ENCODE results near the gene SH2D2A.

SH2D2A gene

GRCh38 chr1:156816561-156817328 is at the start of gene SH2D2A:
Gene SH2D2A, minus strand, starts transcription at chr1:156816848. Its CDS starts 140 bp downstream, at chr1:156816708.
- DNase-seq, result no peak

DNA sequence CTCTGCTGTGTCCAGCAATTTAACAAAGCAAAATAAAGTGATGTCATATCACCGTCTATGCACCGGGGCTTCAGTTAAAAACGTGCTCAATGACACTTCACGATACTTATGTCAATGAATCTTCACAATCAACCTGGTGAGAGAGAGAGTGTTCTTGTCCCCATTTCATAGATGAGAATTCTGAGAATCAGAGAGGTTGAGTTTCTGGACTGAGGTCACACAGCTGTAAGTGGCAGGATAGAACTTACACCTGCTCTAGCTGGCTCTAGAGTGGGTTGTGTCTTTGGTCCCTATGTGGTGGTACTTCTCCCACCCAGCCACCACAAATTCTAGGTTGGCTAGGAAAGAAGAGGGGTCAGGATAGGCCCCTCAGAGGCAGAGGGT is 49.2 kb upstream of the SH2D2A start:
- DNase-seq, result no peak

DNA sequence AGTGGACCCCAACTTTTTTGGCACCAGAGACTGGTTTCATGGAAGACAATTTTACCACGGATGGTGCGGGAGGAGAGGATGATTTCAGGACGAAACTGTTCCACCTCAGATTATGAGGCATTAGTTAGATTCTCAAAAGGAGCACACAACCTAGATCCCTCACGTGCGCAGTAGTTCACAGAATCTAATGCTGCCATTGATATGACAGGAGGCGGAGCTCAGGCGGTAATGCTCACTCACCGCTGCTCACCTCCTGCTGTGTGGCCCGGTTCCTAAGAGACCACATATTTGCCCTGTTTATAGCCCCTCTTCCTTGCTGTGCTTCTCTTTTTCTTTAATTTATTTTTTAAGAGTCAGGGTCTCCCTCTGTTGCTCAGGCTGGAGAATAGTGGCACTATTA is 48.6 kb upstream of the SH2D2A start:
- no peak for DNase-seq

- DNase-seq, result no peak
Measured at GRCh38 chr1:156864796-156865195, 48.1 kb upstream of the SH2D2A start.

DNA sequence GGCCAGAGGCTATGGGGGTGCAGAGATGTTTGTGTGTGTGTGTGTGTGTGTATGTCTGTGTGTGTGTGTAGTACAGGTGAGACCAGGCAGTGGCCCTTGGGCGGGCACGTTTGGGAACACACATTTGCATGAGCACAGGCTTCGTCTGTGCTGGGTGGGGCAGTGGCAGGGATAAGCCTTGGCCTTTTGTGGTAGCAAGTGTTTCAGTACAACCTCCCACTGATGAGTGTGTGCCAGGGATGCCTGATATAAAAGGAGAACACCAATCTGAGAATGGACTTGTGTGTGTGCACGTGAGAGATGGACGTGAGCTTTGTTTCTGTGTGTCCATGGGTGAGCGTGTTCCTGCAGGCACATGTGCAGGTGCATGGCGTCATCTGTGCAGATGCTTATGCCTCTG is 47.0 kb upstream of the SH2D2A start:
- DNase-seq, result no peak

DNA sequence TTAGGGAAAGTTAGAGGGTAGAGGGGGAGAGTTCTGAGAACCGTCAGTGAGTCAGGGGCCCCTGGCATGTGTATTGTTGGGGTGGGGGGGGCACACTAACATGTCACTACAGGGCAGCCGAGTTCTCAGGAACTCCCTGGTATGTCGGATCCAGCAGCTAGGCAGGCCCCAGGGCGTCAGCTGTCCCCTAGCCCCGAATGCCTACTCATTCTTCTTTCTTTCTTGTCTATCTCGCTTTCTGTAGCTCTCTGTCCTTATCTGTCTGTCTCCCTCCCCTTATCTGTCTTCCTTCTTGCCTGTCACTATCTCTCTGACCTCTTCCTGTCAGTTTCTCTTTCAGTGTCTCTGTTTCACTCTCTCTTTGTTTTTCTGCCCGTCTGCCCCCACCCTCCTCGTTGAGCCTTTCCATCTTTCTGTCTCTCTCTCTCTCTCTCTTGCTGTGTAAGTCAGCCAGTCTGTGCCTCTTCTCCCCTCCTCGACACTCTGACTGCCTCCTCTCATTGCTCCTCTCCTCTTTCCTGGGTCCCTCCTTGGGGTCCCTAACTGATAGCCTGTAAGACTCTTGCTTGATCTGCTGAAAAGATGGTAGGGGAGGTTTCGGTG is 46.5 kb upstream of the SH2D2A start:
- no peak for DNase-seq

GRCh38 chr1:156862584-156862983 is 45.9 kb upstream of the SH2D2A start:
- DNase-seq, result no peak

GRCh38 chr1:156860628-156861423 is 44.2 kb upstream of the SH2D2A start, which contains the start of gene NTRK1:
Gene NTRK1, plus strand, starts transcription at chr1:156860865. Its CDS starts 70 bp downstream, at chr1:156860935.
- DNase-seq, result no peak

GRCh38 chr1:156860113-156860627 is 43.5 kb upstream of the SH2D2A start:
- DNase-seq, result no peak

DNA sequence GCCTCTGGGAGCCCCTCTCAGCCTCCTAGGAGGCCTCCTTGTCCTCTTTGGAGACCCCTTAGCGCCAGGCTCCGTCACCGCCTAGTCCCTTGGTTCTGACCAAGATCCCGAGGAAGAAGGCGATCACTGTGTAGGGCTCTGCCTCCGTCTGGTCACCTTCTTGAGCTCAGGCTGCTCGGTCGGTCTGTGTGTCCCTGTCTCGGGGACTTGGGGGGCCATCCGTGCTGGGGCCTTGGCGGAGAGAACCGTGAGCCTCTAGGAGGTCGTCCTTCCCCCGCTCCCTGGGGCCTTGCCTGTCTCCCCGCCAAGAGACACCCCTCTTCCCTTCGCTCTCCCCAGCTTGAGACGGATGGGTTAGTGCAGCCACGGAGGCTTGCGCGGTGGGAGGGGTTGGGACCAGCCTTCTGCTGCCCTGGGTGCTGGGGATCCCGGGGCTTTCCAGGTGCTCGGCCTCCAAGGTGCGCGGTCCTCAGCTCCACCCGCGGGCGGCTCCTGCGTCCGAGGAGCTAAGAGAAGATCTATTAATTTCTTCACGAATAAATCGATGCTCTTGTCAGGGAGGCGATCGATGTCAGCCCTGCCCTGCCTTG is 43.0 kb upstream of the SH2D2A start:
- DNase-seq, result no peak

GRCh38 chr1:156858959-156859522 is 42.4 kb upstream of the SH2D2A start, which contains the start of gene INSRR:
Gene INSRR, minus strand, starts transcription at chr1:156859117. Its CDS starts 496 bp downstream, at chr1:156858621.
- no peak for DNase-seq

DNA sequence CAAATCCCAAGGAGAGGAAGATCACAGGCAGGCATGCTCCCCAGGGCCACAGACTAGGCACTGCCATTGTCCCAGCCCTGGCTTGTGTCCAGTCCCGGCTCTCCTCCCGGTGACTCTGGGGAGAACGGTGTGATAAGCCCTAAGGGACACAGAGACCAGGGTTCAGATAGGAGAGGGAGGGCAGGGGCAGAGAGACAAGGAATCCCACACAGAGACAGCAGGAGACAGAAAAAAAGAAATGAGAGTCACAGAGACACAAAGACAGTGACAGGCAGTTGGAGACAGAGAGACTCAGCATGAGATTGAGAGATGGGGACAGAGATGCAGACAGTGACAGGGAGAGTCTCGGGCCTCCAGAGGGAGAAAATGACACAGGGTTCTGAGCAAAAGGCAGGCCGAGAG is 41.9 kb upstream of the SH2D2A start:
- DNase-seq, result no peak

DNA sequence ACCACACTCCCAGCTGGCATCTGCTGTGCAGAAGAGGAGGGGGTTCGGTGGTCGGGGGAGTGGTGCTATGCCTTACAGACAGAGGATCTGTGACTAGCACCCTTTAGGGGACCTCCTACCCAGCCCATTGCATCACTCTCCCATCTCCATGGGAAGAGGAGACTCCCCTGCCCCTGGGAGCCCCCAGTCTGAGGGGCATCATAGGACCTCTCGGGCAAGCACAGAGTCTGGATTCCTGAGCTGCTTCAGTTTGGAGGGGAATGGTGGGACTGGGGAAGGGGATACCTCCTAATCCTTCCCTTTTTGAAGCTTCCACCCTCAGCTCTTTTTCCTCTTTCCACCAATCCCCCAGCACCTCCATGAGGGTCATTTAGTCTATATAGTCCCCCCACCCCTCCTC is 40.9 kb upstream of the SH2D2A start:
- DNase-seq, result no peak

- no peak for DNase-seq
Measured at GRCh38 chr1:156856282-156856785, 39.7 kb upstream of the SH2D2A start.

DNA sequence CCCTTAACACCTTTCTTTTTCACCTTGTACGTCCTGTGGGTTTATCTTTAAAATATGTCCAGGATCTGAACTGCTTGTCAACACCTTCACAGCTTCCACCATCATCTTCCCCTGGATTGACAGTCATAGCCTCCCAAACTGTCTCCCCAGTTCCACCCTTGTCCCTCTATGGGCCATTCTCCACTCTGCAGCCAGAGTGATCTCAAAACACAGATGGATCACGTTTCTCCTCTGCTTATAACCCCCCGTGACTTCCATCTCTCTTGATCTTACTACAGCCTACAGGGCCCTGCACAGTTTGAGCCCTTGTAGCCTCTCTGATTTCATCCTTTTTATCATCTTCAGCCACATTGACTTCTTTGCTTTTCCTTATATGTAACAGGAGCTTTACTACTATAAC is 38.0 kb upstream of the SH2D2A start:
- DNase-seq, result no peak

DNA sequence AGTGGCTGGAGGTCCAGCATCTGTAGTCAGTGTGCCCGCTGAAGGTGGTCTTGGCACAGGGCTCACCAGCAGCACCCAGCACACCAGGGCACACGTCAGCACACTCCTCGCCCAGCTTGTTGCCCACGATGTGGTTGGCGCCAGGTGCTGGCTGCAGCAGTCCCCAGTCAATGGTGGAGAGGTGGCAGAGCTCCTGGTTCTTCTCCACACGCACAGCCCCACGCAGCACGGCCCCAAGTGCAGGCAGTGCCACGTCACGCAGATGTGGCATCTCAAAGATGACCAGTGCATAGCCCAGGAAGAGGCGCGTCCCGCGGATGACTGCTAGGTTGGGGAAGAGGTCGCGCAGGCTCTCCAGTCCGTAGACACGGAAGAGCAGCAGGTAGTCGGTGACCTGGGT is 37.1 kb upstream of the SH2D2A start:
- DNase-seq, result no peak

GRCh38 chr1:156852418-156852874 is 35.8 kb upstream of the SH2D2A start:
- DNase-seq, result no peak

- no peak for DNase-seq
Measured at GRCh38 chr1:156851779-156852417, 35.2 kb upstream of the SH2D2A start.

GRCh38 chr1:156849151-156849496 is 32.5 kb upstream of the SH2D2A start:
- DNase-seq, result no peak

GRCh38 chr1:156848461-156849150 is 32.0 kb upstream of the SH2D2A start:
- DNase-seq, result no peak
